Bronchial epithelial cell (primary cell): ENCODE results near the gene PCYT2. TPM values are rescaled to one million over a fixed set of nuclear protein-coding genes. Genes with fewer than 3 reads are reported as not detected.

Source experiments
- DNase-seq: peaks from one replicate; pipeline ENCODE4 v3.0.0-alpha.2; 2010; ENCODE audit warnings: low read depth
- FAIRE-seq: peaks from 2 replicates; lab custom pipeline; 2011; peaks lifted over from hg19 to GRCh38; lab: Jason Lieb, UNC
- H3K27me3 ChIP-seq: 2 replicates; pipeline ENCODE4 v1.5.1; 2011; ENCODE audit warnings: low read length; ENCODE audit not compliant: control insufficient read depth, insufficient read depth
- H3K36me3 ChIP-seq: 2 replicates; pipeline ENCODE4 v1.5.1; 2011; ENCODE audit warnings: low read length; ENCODE audit not compliant: control insufficient read depth, insufficient read depth
- H3K4me3 ChIP-seq: 2 replicates; pipeline ENCODE4 v1.5.1; 2011; ENCODE audit warnings: mild to moderate bottlenecking, low read depth, low read length, control low read depth
- total RNA-seq: library from RNA; depleted of rRNA; stranded (reverse); fragments of >200 nt; gene quantifications from 2 replicates; pipeline ENCODE4 v1.2.1, GENCODE V29; 2014
- TF ChIP-seq, protein P1 (sequence below): IDR thresholded peaks from 2 replicates; pipeline ENCODE4 v1.5.1; 2011; ENCODE audit warnings: mild to moderate bottlenecking, moderate library complexity, low read length, control low read depth, inconsistent platforms; ENCODE audit not compliant: insufficient read depth, severe bottlenecking

Gene PCYT2
- total RNA-seq, 1 donor from 2014 or later, result 29.5 TPM

GRCh38 chr17:81903415-81903831 lies 7.8 kb downstream of the PCYT2 start:
- TF ChIP-seq, protein P1, sequence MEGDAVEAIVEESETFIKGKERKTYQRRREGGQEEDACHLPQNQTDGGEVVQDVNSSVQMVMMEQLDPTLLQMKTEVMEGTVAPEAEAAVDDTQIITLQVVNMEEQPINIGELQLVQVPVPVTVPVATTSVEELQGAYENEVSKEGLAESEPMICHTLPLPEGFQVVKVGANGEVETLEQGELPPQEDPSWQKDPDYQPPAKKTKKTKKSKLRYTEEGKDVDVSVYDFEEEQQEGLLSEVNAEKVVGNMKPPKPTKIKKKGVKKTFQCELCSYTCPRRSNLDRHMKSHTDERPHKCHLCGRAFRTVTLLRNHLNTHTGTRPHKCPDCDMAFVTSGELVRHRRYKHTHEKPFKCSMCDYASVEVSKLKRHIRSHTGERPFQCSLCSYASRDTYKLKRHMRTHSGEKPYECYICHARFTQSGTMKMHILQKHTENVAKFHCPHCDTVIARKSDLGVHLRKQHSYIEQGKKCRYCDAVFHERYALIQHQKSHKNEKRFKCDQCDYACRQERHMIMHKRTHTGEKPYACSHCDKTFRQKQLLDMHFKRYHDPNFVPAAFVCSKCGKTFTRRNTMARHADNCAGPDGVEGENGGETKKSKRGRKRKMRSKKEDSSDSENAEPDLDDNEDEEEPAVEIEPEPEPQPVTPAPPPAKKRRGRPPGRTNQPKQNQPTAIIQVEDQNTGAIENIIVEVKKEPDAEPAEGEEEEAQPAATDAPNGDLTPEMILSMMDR, result no peak
- Histone ChIP-seq H3K27me3 (no peaks in the 10 kb centered on the region), H3K36me3 (peaks cover 29% of the 10 kb centered on the region), H3K4me3 (no peak overlapping the region)
- no peak for FAIRE-seq
- DNase-seq, result no peak

- TF ChIP-seq, protein P1, result no peak
- Histone ChIP-seq H3K4me3 (no peak overlapping the region), H3K27me3 (no peaks in the 10 kb centered on the region), H3K36me3 (peaks cover 28% of the 10 kb centered on the region)
- no peak for DNase-seq
- FAIRE-seq, result no peak
Measured at GRCh38 chr17:81902653-81903414, 8.4 kb downstream of the PCYT2 start.

DNA sequence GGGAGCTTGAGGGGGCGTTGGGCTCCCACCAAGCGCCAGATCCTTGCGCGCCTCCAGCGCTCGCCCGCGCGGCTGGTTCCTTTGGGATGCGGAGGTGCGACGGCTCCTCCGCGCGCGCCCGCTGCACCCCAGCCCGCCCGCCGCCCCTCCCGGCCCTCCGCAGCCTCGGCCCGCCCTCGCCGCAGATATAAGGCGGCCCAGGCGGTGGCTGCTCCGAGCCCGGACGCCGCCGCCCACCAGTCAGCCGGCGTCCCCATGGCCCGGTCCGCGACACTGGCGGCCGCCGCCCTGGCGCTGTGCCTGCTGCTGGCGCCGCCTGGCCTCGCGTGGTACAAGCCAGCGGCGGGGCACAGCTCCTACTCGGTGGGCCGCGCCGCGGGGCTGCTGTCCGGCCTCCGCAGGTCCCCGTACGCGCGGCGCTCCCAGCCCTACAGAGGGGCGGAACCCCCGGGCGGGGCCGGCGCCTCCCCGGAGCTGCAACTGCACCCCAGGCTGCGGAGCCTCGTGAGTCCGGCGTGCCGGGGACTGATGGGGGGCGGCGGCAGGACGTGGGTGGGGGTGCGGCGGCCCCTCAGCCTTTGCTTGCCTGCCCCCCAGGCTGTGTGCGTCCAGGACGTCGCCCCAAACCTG lies 9.1 kb downstream of the PCYT2 start, which contains the start of gene NPB:
Gene NPB, plus strand, starts transcription at position 216 of the 630 bp plus-strand sequence. Its CDS starts 40 bp downstream, at position 256.
- DNase-seq, result no peak
- peaks cover 23% of the 10 kb centered on the region for H3K36me3 ChIP-seq
- peak within 1 kb of the TSS; percentile 7 for H3K4me3 ChIP-seq
- FAIRE-seq, result no peak
- no peaks in the 10 kb centered on the region for H3K27me3 ChIP-seq
- TF ChIP-seq, protein P1, result no peak

DNA sequence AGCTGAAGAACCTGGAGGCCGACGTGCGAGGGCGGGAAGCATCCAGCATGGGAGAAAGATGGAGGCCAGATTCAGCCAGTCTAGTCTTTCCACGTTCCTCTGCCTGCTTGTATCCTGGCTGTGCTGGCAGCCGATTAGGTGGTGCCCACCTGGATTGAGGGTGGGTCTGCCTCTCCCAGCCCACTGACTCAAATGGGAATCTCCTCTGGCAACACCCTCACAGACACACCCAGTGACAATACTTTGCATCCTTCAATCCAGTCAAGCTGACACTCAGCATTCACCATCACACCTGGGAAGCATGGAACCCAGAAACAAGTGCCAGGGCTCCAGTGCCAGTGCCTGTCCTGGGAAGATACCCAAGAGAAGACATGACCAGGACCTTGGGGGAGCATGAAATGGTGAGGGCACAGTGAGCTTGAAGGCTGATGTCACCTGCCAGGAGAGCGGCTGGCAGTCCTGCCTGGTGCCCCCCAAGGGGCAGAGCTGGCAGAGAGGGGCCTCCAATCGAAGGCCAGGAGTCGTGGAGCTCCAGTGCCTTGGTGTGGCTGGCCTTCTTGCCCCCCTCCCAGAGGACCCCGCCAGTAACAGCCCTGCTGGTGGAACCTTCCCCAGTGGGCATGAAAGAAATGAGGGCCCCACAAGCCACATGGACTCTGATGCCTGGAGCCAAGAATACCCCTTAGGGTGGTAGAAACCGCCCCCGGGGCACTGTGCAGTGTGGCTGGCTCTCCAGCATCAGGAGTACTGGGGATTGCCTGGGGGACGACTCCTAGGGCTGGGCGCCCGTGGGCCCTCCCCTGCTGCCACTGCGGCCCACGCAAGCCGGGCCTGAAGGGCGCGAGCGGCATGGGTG lies 9.8 kb downstream of the PCYT2 start:
- H3K36me3 ChIP-seq, result peaks cover 23% of the 10 kb centered on the region
- TF ChIP-seq, protein P1, result no peak
- no peaks in the 10 kb centered on the region for H3K27me3 ChIP-seq
- FAIRE-seq (no peak), DNase-seq (no peak)
- no peak overlapping the region for H3K4me3 ChIP-seq

GRCh38 chr17:81900181-81900820 lies 10.9 kb downstream of the PCYT2 start:
- FAIRE-seq (peak; percentile 58), DNase-seq (peak; percentile 37)
- Histone ChIP-seq H3K4me3 (no peak overlapping the region), H3K36me3 (peaks cover 20% of the 10 kb centered on the region), H3K27me3 (no peaks in the 10 kb centered on the region)
- TF ChIP-seq, protein P1, result no peak
